Activated CD4-positive, CD25-positive, alpha-beta regulatory T cell treated with anti-CD3 and anti-CD28 coated beads, Interleukin-2, amount 50 U/mL, for 72 hours (primary cell): ENCODE measurements around the gene NLGN2.
"Not testable (repeated sequence)": the region's sequence is repeated elsewhere in the genome, so short reads cannot be mapped to it uniquely, and the experiment has no call there.

Experiments used
- DNase-seq: peaks from one replicate; pipeline ENCODE4 v3.0.0; 2021

NLGN2 gene

DNA sequence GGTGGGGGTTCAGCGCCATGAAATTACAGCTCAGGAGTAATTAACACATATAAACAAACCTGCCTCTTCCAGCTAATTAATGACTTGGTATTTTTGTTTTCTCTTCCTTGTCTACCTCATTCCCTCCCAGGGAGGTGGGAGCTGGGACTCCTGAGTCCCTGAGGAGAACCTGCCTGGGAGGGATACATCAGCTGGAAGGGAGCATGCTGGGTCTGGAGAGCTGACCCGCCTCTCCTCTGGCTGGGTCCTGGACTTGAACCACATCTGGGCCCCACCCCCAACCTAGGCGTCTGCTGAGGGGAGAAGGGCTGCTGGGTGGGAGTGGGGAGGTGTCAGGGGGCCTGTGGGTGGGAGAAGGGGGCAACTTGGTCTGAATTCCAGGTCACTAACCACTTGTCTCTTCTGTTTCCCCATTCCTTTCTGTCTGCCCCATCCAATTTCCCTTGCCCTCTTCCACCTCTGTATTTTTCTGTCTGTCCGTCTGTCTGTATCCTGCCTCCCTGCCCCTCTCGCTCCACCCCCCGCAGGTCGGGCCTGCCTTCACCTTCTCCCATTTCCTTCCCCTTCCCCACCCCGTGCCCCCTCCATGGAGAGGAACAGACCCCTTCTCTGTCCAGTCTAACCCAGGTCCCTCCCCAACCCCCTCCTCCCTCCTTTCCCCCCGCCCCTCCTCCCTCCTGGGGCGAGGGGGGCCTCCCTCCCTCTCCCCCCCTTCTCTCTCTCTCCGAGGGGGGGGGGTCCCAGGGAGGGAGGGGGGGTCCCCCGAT lies at the start of gene NLGN2:
TSS of gene NLGN2 (plus strand) at position 361 of the 767 bp plus-strand sequence. CDS start 411 bp downstream, outside the sequence.
- no peak for DNase-seq

DNA sequence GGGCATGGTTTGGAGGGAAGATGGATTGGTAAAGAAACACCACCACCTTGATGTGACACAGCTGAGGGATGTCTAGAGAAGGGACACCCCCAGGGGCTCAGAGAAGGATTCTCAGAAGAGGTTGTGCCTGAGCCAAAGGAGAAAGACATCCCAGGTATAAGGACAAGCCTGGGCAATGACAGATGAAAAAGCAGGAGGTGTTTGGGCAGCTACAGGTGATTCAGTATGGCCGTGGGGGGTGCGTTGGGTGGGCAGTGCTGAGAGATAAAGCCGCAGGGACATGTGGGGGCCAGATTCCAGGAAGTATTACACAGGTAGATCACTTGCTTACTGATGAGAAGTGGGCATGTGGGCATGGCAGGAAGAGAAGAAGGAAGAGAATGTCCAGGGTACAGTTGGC lies 45.7 kb upstream of the NLGN2 start:
- no peak for DNase-seq

DNA sequence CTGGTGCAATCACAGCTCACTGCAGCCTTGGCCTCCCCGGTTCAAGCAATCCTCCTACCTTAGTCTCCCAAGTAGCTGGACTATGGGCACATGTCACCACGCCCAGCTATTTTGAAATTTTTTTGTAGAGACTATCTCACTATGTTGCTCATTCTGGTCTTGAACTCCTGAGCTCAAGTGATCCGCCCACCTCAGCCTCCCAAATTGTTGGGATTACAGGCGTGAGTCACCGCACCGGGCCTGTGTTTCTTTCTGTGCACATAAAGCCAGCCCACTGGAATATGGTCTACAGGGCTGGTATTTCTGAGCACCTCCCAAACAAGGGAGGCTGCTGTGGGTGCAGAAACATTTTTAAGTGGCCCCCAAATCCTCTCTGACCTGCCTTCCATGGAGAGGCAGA lies 44.3 kb upstream of the NLGN2 start:
- no peak for DNase-seq

GRCh38 chr17:7365963-7366362 lies 41.7 kb upstream of the NLGN2 start:
- not testable (repeated sequence) for DNase-seq

DNA sequence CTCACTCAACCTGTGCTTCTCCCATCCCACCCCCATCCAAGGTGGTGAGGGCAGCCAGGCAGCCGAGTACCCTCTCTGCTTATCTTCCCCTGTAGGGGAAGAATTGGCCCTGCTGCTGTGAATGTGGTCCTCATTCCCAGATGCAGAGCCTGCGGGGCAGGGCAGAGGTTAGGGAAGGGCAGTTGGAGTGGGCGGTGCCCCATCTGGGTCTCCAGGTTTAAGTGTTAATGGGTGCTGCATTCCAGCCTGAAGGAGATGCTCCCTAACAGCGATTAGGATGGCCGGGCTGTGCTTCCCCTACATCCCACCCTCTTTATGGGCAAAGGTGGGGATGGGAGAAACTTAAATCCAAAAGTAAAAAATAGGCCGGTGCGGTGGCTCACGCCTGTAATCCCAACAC lies 40.6 kb upstream of the NLGN2 start:
- DNase-seq: no peak

GRCh38 chr17:7367918-7368598 lies 39.6 kb upstream of the NLGN2 start:
- DNase-seq: no peak

DNA sequence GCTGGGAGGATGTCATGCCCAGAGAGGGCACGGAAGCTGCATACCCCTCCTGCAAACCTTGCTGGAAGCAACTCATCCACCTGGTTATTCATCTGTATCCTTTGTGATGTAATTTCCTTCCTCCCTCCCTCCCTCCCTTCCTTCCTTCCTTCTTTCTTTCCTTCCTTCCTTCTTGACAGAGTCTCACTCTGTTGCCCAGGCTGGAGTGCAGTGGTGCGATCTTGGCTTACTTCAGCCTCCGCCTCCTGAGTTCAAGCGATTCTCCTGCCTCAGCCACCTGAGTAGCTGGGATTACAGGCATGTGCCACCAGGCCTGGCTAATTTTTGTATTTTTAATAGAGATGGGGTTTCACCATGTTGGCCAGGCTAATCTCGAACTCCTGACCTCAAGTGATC lies 39.0 kb upstream of the NLGN2 start:
- DNase-seq: not testable (repeated sequence)

DNA sequence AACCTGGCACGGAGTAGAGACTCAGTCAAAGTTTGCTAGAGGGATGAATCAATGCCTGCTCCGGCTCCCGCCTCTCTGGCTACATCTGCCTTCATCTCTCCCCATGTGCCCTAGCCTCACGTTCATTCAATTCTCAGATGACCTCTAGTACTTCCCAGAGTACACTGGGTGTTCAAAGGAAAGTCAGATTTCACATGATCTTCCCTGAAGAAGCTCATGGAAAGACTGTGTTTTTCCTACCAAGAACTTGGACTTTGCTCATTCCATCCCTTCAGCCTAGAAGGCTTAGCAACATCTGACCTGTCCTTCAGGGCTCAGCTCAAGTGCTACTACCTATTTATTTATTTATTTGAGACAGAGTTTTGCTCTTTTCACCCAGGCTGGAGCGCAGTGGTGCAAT lies 37.8 kb upstream of the NLGN2 start:
- no peak for DNase-seq

GRCh38 chr17:7370853-7371252 lies 36.8 kb upstream of the NLGN2 start:
- no peak for DNase-seq

DNA sequence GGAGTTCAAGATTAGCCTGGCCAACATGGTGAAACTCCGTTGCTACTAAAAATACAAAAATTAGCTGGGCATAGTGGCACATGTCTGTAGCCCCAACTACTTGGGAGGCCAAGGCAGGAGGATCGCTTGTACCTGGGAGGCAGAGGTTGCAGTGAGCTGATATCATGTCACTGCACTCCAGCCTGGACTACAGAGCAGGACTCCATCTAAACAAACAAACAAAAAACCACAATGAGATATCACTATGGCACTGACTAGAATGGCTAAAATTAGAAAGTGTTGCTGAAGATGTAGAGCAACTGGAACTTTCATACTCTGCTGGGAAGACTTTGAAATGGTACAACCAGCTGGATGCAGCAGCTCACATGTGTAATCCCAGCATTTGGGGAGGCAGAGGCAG lies 33.3 kb upstream of the NLGN2 start:
- no peak for DNase-seq

DNA sequence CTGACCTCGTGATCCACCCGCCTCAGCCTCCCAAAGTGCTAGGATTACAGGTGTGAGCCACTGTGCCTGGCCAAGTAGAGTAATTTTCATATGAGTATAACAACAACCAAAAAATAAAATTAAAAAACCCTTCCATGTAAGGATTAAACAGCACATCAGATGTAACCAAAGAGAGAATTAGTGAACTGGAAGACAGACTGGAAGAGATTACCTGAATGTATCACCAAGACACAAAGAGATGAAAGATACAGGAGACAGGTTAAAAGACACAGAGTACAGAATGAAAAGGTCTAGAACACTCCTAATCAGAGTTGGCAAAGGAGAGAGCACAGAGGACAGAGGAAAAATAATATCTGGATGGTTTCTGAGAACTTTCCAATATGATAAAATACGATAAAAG lies 28.5 kb upstream of the NLGN2 start:
- no peak for DNase-seq

DNA sequence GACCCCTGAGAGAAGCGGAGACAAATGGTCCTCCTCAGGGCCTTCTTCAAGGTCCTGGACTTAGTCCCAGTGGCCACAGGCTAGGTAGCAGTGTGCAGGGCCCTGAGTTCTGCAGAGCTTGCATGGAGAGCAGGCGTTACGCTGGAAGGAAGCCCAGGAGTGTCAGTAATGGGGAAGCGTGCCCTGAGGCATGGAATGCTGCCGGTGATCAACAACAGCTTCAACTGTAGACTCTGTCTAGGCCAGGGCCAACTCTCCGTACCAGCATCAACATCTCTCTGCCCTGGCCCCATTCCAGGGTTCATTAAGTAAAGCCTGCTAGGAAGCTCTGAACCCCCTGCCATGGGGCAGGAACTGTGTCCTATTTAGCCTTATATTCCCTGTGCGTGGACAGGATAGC lies 27.3 kb upstream of the NLGN2 start:
- DNase-seq: no peak

- no peak for DNase-seq
Measured at GRCh38 chr17:7380855-7381683, 26.6 kb upstream of the NLGN2 start, which contains the start of gene TNK1. Gene TNK1 (plus strand): TSS chr17:7381089. CDS start chr17:7382927, 1,838 bp downstream.

DNA sequence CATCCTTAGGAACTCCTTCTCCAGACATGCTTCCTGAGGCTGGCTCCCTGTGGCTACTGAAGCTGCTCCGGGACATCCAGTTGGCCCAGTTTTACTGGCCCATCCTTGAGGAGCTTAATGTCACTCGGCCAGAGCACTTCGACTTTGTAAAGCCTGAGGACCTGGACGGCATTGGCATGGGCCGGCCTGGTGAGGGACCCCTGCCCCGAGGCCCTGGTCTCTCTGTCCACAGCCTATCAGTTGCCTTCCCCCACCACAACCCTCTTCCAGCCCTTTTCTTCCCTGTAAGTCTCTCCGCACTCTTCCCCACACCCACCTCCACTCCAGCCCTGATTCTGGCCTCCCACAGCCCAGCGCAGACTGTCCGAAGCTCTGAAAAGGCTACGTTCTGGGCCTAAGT lies 24.7 kb upstream of the NLGN2 start:
- no peak for DNase-seq

- DNase-seq: no peak
Measured at GRCh38 chr17:7383371-7383741, 24.3 kb upstream of the NLGN2 start.

DNA sequence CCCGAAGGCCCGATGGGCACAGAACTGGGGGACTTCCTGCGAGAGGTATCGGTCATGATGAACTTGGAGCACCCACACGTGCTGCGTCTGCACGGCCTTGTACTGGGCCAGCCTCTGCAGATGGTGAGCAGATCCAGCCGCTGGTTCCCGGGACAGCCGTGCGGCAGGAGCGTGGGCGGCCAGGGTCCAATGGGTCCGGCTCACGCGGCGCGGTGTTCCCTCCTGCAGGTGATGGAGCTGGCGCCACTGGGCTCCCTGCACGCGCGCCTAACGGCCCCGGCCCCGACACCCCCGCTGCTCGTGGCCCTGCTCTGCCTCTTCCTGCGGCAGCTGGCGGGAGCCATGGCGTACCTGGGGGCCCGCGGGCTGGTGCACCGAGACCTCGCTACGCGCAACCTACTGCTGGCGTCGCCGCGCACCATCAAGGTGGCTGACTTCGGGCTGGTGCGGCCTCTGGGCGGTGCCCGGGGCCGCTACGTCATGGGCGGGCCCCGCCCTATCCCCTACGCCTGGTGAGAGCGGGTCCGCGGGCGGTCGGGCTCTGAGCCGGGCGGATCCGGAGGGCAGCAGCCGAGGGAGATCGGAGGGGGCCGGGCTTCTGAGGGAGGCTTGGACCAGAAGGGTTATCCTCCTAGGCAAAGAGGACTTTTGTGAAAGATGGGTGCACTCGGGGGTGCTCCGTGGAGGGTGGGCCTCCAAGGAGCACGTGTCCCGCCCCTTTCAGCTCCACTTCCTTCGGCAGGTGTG lies 23.7 kb upstream of the NLGN2 start:
- peak; percentile 78 for DNase-seq

- no peak for DNase-seq
Measured at GRCh38 chr17:7384489-7385081, 23.1 kb upstream of the NLGN2 start.

GRCh38 chr17:7388856-7389255 lies 18.8 kb upstream of the NLGN2 start:
- DNase-seq: no peak

DNA sequence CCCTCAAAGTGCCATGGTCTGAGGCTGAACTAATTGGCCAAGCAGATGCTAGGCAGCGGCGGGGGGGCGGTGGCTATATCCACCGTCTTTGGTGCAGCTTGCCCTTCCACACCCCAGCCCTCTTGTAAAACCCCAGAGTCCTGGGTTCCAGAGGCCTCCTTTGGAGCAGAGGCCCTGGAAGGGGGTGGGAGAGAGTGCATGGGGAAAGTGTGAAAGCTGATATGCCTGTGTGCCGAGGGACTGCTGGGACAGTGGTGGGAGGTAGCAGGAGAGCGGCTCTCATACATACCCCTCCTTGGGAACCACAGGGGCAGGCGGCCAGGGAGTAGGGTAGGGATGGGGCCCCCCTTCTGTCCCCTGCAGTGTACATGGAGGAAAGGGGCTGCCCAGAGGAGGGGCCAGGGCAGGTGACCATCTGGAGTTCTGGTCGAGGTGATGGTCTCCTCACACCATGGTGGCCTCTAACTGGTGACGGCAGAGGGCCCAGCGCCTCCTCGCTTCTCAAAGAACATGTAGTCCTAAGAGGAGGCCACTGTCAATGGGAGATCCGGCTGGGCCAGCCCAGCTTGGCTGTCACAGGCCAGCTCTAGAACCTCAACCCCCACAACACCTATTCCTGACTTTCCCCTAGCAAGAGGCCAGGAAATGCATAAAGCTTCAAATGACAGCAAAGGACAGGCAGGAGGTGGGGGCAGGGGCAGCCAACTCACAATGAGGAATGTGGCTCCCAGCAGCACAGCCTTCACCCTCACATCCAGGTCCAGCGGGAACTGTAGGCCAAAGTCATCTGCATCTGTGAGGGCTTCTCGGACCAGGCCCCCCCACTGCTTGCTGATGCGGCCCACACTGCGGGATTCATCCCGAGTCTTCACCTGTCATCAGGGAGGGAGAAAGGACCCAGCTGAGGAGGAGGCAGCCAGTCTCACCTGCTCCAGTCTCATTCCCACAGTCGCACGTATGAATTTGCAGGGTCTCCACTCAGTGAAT lies 17.4 kb upstream of the NLGN2 start:
- no peak for DNase-seq

DNA sequence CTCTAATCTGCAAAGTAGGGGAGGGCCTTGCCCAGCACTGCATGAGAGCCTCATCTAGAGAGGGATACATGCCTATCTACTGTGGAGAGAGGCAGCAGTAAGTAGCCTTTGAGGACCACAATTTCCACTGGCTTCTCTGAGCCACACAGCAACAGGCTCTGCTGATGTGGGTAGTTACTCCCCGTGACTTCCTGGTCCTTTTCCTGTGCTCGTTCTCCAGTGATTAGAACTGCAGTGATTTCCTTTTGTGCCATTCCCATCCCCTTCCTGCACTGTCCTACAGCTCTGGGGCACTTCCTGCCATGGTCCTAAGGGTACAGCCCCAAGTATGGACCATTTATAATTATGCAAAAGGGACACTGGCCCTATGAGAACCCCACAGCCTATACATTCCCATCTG lies 16.3 kb upstream of the NLGN2 start:
- DNase-seq: no peak
